PC-3 (cell line): ENCODE results near the gene USP50. TPM values are rescaled to one million over a fixed set of nuclear protein-coding genes. Genes with fewer than 3 reads are reported as not detected.
A peak's percentile ranks its signal among the peaks of the same experiment; 100 is the strongest.
"Not testable (repeated sequence)": the region's sequence is repeated elsewhere in the genome, so short reads cannot be mapped to it uniquely, and the experiment has no call there.

ENCODE experiments used
- ATAC-seq: fragments of 200-7000 bp; cut with Tn5 transposase; 2 replicates; pipeline ENCODE4 v1.9.1; 2020; ENCODE audit warnings: mild to moderate bottlenecking, moderate library complexity
- BruUV-seq: library from RNA; stranded (reverse); fragments of 400-500 nt; replicated peaks from 2 replicates; lab custom pipeline; 2021; lab: Mats Ljungman, UMichigan
- CTCF ChIA-PET: fragments of 300-600 bp; sonication (Branson Sonifier 250); formaldehyde crosslinking; loops from one replicate; lab custom pipeline; 2022; ENCODE audit warnings: antibody characterized with exemption; lab: Charles Lee
- POLR2A ChIA-PET: fragments of 300-600 bp; sonication (Branson Sonifier 250); formaldehyde crosslinking; loops from one replicate; lab custom pipeline; 2022; ENCODE audit warnings: antibody characterized with exemption; ENCODE audit not compliant: unreplicated experiment; lab: Charles Lee
- DNase-seq: peaks from one replicate; pipeline ENCODE4 v3.0.0-alpha.2; 2015
- H2AFZ ChIP-seq: fragments of 300-600 bp; sonication (generic); 2 replicates; pipeline ENCODE4 v1.6.0; 2016; ENCODE audit warnings: antibody characterized with exemption, low read length
- H3F3A ChIP-seq: fragments of 300-600 bp; sonication (generic); one replicate; pipeline ENCODE4 v1.6.0; 2017; ENCODE audit warnings: antibody characterized with exemption, low read length, control low read depth, mild to moderate bottlenecking; ENCODE audit not compliant: unreplicated experiment
- H3K27ac ChIP-seq: fragments of 300-600 bp; sonication (generic); 2 replicates; pipeline ENCODE4 v1.5.1; 2016; ENCODE audit warnings: mild to moderate bottlenecking, low read length
- H3K27me3 ChIP-seq: fragments of 300-600 bp; sonication (generic); 2 replicates; pipeline ENCODE4 v1.6.1; 2016; ENCODE audit warnings: low read length, mixed read lengths
- H3K36me3 ChIP-seq: fragments of 300-600 bp; sonication (generic); 2 replicates; pipeline ENCODE4 v1.6.1; 2016; ENCODE audit warnings: low read depth, mixed run types, low read length, mixed read lengths
- H3K4me1 ChIP-seq: fragments of 300-600 bp; sonication (generic); 2 replicates; pipeline ENCODE4 v1.5.1; 2016; ENCODE audit warnings: low read length; ENCODE audit not compliant: insufficient read depth
- H3K4me2 ChIP-seq: fragments of 300-600 bp; sonication (generic); 2 replicates; pipeline ENCODE4 v1.6.0; 2016; ENCODE audit warnings: low read length
- H3K4me3 ChIP-seq: fragments of 300-600 bp; sonication (generic); 2 replicates; pipeline ENCODE4 v1.5.1; 2016; ENCODE audit warnings: mild to moderate bottlenecking, low read length, mixed read lengths
- H3K79me2 ChIP-seq: fragments of 300-600 bp; sonication (generic); 2 replicates; pipeline ENCODE4 v1.6.1; 2017; ENCODE audit warnings: low read length, mixed read lengths
- H3K9ac ChIP-seq: fragments of 300-600 bp; sonication (generic); 2 replicates; pipeline ENCODE4 v1.6.0; 2016; ENCODE audit warnings: mild to moderate bottlenecking, low read length
- H3K9me2 ChIP-seq: fragments of 300-600 bp; sonication (generic); replicated peaks from 2 replicates; pipeline ENCODE4 v1.6.1; 2016; ENCODE audit warnings: mixed run types, low read length, mixed read lengths
- H3K9me3 ChIP-seq: fragments of 300-600 bp; sonication (generic); 2 replicates; pipeline ENCODE4 v1.6.1; 2016; ENCODE audit warnings: low read length, mixed read lengths
- H4K20me1 ChIP-seq: fragments of 300-600 bp; sonication (generic); 2 replicates; pipeline ENCODE4 v1.6.1; 2016; ENCODE audit warnings: low read length, mixed read lengths
- EZH2 ChIP-seq: fragments of 300-600 bp; sonication (generic); IDR thresholded peaks from one replicate; pipeline ENCODE4 v1.6.1; 2017; ENCODE audit warnings: antibody characterized with exemption, mild to moderate bottlenecking, low read length; ENCODE audit not compliant: unreplicated experiment
- EZH2phosphoT487 ChIP-seq: fragments of 300-600 bp; sonication (generic); IDR thresholded peaks from 2 replicates; pipeline ENCODE4 v1.6.1; 2018; ENCODE audit warnings: mild to moderate bottlenecking, antibody characterized with exemption, low read length, borderline replicate concordance
- intact Hi-C: fragments of 100-400 bp; cut with micrococcal nuclease; formaldehyde crosslinking; loops from 2 replicates; pipeline ENCODE4 v1.9.0; 2023
- total RNA-seq: library from RNA; depleted of rRNA; stranded (reverse); fragments of >200 nt; gene quantifications from 2 replicates; pipeline ENCODE4 v1.2.3, GENCODE V29; 2014
- TF ChIP-seq, protein P1 (sequence below): fragments of 300-600 bp; sonication (generic); conservative IDR thresholded peaks from 2 replicates; pipeline ENCODE4 v1.5.1; 2017; ENCODE audit warnings: antibody characterized with exemption, low read depth, mild to moderate bottlenecking, low read length

USP50 gene
- total RNA-seq, 1 experiment from 2014 or later: not detected

DNA sequence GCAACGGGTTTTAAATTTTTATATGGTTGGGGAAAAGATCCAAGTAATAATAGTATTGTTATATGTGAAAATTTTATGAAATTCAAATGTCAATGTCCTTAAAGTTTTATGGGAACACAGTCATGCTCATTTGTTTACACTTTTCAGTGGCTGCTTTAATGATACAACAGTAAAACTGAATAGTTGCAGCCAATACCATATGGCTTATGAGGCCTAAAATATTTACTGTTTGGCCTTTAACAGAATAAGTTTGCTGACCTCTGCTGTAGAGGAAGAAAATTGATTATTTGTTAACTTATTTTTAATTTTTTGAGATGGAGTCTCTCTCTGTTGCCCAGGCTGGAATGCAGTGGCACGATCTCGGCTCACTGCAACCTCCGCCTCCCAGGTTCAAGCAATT lies 44.7 kb downstream of the USP50 start:
- no TSS peak for BruUV-seq
- no peak overlapping the region for H2AFZ ChIP-seq
- peaks cover 16% of the 10 kb centered on the region; the same call in 1 of the 2 replicates for H3K36me3 ChIP-seq
- intact Hi-C loops: loop anchor here (10.0 kb wide), 1 partner anchor 147 kb away; the partner anchor contains the start of gene GABPB1
- H3K79me2 ChIP-seq: no peaks in the 10 kb centered on the region
- H3K27ac ChIP-seq: no peak overlapping the region
- H4K20me1 ChIP-seq: no peaks in the 10 kb centered on the region
- TF ChIP-seq EZH2 (no peak), EZH2phosphoT487 (no peak)
- TF ChIP-seq, protein P1, sequence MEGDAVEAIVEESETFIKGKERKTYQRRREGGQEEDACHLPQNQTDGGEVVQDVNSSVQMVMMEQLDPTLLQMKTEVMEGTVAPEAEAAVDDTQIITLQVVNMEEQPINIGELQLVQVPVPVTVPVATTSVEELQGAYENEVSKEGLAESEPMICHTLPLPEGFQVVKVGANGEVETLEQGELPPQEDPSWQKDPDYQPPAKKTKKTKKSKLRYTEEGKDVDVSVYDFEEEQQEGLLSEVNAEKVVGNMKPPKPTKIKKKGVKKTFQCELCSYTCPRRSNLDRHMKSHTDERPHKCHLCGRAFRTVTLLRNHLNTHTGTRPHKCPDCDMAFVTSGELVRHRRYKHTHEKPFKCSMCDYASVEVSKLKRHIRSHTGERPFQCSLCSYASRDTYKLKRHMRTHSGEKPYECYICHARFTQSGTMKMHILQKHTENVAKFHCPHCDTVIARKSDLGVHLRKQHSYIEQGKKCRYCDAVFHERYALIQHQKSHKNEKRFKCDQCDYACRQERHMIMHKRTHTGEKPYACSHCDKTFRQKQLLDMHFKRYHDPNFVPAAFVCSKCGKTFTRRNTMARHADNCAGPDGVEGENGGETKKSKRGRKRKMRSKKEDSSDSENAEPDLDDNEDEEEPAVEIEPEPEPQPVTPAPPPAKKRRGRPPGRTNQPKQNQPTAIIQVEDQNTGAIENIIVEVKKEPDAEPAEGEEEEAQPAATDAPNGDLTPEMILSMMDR: no peak
- ChIA-PET POLR2A (interaction anchor here (0.6 kb wide), 1 partner anchor 148 kb away, joined by 10 read pairs; no protein-coding TSS in a partner anchor), CTCF (no interaction called here)
- no peak overlapping the region for H3K9ac ChIP-seq
- H3K4me3 ChIP-seq: no peak overlapping the region
- no peak overlapping the region for H3K4me2 ChIP-seq
- H3K4me1 ChIP-seq: no peaks in the 10 kb centered on the region
- H3F3A ChIP-seq: no peaks in the 10 kb centered on the region
- DNase-seq (peak; percentile 4), ATAC-seq (peak; percentile 92)
- no peaks in the 10 kb centered on the region for H3K27me3 ChIP-seq
- no peaks in the 10 kb centered on the region for H3K9me3 ChIP-seq
- H3K9me2 ChIP-seq: no peaks in the 10 kb centered on the region

DNA sequence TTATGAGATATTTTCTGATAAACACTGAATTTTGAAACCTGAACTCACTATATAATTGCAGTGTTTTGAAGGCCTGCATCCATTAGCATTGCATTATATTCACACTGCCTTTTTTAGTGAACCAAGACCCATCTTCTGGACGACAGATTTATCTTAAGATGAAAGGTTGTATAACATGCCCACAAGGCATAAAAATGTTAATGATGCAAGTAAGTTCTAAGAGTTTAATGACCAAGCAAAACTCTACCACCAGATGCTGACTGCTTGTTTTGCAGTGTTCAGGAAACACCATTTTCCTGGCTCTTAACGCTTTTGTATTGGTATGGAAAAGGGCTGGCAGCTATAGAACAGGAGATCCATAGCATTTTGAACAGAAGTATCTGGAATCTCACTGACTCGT lies 46.1 kb downstream of the USP50 start:
- Histone ChIP-seq H3K79me2 (no peaks in the 10 kb centered on the region), H3K27me3 (no peaks in the 10 kb centered on the region), H3K4me1 (no peaks in the 10 kb centered on the region), H3K4me3 (no peak overlapping the region), H2AFZ (no peak overlapping the region), H3K9me3 (no peaks in the 10 kb centered on the region), H3F3A (no peaks in the 10 kb centered on the region), H3K9ac (no peak overlapping the region), H4K20me1 (no peaks in the 10 kb centered on the region), H3K27ac (no peak overlapping the region), H3K36me3 (peaks cover 25% of the 10 kb centered on the region), H3K4me2 (no peak overlapping the region), H3K9me2 (no peaks in the 10 kb centered on the region)
- DNase-seq (no peak), ATAC-seq (no peak)
- ChIA-PET CTCF (no interaction called here), POLR2A (no interaction called here)
- intact Hi-C loops: loop anchor here (10.0 kb wide), 1 partner anchor 146 kb away; the partner anchor contains the start of gene GABPB1
- BruUV-seq: no TSS peak
- no peak for TF ChIP-seq EZH2phosphoT487

DNA sequence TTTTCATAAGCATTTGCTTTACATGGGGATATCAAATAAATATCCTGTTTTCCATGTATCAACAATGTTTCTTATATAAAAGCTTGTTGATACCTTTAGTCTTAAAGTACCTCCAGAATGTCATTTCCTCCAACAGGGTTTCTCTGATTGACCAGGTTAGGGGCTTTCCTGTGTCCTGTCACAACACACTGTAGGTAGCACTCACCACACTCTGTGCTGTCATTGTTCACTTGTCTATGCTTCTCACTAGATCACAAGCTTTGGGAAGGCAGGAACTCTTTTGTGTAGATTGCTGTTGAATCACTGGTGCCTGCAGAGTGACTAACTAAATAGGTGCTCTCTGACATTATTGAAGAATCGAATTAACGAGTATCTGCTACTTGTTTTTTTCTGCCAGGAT lies 49.8 kb downstream of the USP50 start:
- Histone ChIP-seq H4K20me1 (no peaks in the 10 kb centered on the region), H3F3A (no peaks in the 10 kb centered on the region), H3K9me2 (no peaks in the 10 kb centered on the region), H3K4me3 (no peak overlapping the region), H3K4me1 (no peaks in the 10 kb centered on the region), H3K9ac (no peak overlapping the region), H3K36me3 (peaks cover 40% of the 10 kb centered on the region), H3K27me3 (no peaks in the 10 kb centered on the region), H3K79me2 (no peaks in the 10 kb centered on the region), H2AFZ (no peak overlapping the region), H3K9me3 (no peaks in the 10 kb centered on the region), H3K4me2 (no peak overlapping the region), H3K27ac (no peak overlapping the region)
- DNase-seq (no peak), ATAC-seq (no peak)
- ChIA-PET POLR2A (no interaction called here), CTCF (interaction anchor here (0.7 kb wide), 1 partner anchor 623 kb away, joined by 3 read pairs; no protein-coding TSS in a partner anchor)
- intact Hi-C loops: no loop called here
- no peak for TF ChIP-seq EZH2phosphoT487
- TF ChIP-seq, protein P1: no peak
- TF ChIP-seq EZH2: no peak
- BruUV-seq: no TSS peak

DNA sequence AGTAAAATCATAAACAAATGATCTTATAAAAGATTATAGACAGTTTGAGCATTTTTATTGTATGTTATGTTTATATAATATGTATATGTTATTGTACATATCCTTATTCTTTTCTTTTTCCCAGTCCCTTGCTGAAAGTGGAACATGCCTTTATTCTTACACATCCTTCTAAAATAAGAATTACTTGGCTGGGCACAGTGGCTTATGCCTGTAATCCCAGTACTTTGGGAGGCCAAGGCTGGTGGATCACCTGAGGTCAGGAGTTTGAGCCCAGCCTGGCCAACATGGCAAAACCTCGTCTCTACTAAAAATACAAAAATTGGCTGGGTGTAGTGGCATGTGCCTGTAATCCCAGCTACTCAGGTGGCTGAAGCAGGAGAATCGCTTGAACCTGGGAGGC lies 51.9 kb downstream of the USP50 start:
- ATAC-seq, CTCF ChIA-PET: not testable (repeated sequence)

More for the DNA sequence above, 51.9 kb downstream of the USP50 start:
- H2AFZ ChIP-seq, H3K9me2 ChIP-seq, H3K4me2 ChIP-seq, H3K79me2 ChIP-seq, BruUV-seq, H3K27me3 ChIP-seq, H4K20me1 ChIP-seq, POLR2A ChIA-PET, H3K27ac ChIP-seq, H3K9ac ChIP-seq, H3K4me1 ChIP-seq, H3K9me3 ChIP-seq, intact Hi-C loops, DNase-seq, H3F3A ChIP-seq, H3K4me3 ChIP-seq: not testable (repeated sequence)
- peaks cover 49% of the 10 kb centered on the region for H3K36me3 ChIP-seq
